ENCODE data around the gene ZNF467. TPM values are rescaled to one million over a fixed set of nuclear protein-coding genes. Genes with fewer than 3 reads are reported as not detected.
A peak's percentile ranks its signal among the peaks of the same experiment; 100 is the strongest.

ZNF467 gene
- total and polyA plus RNA-seq, 8 donors: 6.3 to 18.6 (median 8.8) TPM

DNA sequence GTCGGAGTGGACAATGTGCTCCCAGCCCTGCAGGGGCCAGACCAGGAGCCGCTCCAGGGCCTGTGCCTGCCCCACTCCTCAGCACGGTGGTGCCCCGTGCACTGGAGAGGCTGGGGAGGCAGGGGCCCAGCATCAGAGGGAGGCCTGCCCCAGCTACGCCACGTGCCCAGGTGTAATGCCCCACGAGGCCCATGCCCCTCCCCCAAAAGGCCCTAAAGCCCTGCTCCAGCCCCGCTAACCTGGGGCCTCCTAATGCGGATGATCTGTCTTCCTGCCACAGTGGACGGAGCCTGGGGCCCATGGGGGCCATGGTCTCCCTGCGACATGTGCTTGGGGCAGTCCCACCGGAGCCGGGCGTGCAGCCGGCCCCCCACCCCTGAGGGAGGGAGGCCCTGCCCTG, 41.1 kb upstream of the ZNF467 start:
- no peak for ATAC-seq
- no peak overlapping the region for H3K4me3 ChIP-seq
- no peaks in the 10 kb centered on the region for H3K9me3 ChIP-seq
- DNase-seq: peak in 1 of 6 donors; percentile 64
- H3K27ac ChIP-seq: no peak overlapping the region
- intact Hi-C loops (cut with DNase I): no loop called here
- H3K27me3 ChIP-seq: no peaks in the 10 kb centered on the region
- 68 to 82% methylated on average over 12 to 15 of the region's 15 CpGs for WGBS, 2 donors
- TF ChIP-seq, protein P1, sequence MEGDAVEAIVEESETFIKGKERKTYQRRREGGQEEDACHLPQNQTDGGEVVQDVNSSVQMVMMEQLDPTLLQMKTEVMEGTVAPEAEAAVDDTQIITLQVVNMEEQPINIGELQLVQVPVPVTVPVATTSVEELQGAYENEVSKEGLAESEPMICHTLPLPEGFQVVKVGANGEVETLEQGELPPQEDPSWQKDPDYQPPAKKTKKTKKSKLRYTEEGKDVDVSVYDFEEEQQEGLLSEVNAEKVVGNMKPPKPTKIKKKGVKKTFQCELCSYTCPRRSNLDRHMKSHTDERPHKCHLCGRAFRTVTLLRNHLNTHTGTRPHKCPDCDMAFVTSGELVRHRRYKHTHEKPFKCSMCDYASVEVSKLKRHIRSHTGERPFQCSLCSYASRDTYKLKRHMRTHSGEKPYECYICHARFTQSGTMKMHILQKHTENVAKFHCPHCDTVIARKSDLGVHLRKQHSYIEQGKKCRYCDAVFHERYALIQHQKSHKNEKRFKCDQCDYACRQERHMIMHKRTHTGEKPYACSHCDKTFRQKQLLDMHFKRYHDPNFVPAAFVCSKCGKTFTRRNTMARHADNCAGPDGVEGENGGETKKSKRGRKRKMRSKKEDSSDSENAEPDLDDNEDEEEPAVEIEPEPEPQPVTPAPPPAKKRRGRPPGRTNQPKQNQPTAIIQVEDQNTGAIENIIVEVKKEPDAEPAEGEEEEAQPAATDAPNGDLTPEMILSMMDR (IDR thresholded peaks at IDR 0.05): no peak
- H3K36me3 ChIP-seq: no peaks in the 10 kb centered on the region
- H3K4me1 ChIP-seq: no peaks in the 10 kb centered on the region
- FAIRE-seq: no peak

DNA sequence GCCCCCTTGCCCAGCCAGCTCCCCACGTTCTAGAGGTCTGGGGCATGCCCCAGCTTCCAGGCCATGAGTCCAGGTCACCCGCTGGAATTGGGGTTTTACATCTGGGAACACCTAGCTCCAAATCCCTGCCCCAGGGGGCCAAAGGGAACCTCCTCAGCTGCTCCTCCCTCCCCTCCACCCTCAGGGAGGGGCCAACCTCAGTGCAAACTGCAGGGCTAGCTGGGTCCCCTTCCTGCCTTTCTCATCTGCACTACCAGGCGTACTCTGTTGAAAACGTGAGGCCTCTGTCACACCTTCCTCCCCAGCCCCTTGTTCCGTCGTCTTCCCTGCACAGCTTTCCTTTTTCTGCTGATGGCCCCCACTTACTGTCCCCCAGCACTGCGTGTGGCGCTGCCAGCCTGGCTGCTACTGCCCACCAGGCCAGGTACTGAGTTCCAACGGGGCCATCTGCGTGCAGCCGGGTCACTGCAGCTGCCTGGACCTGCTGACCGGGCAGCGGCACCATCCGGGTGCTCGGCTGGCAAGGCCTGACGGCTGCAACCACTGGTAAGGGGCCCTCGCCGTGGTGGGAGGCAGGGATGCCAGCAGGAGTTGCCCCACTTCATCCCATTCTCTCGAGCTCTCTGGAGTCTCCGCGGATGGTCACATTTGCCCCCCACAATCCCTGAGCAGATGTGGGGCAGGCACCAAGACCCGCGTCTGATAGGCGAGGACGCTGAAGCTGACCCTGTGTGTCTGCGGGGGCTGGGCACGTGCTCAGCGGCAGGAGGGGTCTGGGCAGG, 40.1 kb upstream of the ZNF467 start:
- H3K4me3 ChIP-seq: no peak overlapping the region
- WGBS, 2 donors: 80 to 86% methylated on average over 27 to 28 of the region's 28 CpGs
- H3K9me3 ChIP-seq: no peaks in the 10 kb centered on the region
- peak in 1 of 6 donors; percentile 63 for DNase-seq
- TF ChIP-seq, protein P1 (IDR thresholded peaks at IDR 0.05): no peak
- H3K4me1 ChIP-seq: no peaks in the 10 kb centered on the region
- H3K36me3 ChIP-seq: no peaks in the 10 kb centered on the region
- FAIRE-seq: no peak
- ATAC-seq: no peak
- H3K27ac ChIP-seq: no peak overlapping the region
- no peaks in the 10 kb centered on the region for H3K27me3 ChIP-seq
- intact Hi-C loops (cut with DNase I): no loop called here

DNA sequence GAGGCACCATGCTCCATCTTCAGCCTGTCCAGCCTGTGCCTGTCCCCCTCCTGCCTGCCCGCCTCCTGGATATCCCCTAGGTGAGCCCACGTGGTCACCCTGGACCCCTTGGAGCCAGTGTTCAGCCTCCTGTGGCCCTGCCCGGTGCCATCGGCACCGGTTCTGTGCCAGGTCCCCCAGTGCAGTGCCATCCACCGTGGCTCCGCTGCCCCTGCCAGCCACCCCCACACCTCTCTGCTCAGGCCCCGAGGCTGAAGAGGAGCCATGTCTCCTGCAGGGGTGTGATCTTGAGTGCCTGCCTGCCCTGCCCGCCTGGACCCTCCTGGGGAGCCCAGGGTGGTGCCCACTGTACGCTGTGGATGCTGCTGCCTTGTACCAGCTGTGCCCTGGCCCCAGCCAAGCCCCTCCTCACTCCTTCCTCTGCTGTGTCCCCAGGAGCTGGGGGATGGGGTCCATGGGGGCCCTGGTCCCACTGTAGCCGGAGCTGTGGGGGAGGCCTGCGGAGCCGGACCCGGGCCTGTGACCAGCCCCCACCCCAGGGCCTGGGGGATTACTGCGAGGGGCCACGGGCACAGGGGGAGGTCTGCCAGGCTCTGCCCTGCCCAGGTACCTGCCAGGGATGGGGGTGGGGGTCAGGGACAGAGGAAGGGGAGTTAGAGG, 38.6 kb upstream of the ZNF467 start:
- Histone ChIP-seq H3K4me1 (no peaks in the 10 kb centered on the region), H3K27me3 (no peaks in the 10 kb centered on the region), H3K9me3 (no peaks in the 10 kb centered on the region), H3K36me3 (no peaks in the 10 kb centered on the region), H3K27ac (no peak overlapping the region), H3K4me3 (no peak overlapping the region)
- no peak for FAIRE-seq
- TF ChIP-seq, protein P1 (IDR thresholded peaks at IDR 0.05): no peak
- DNase-seq: peak in 1 of 6 donors; percentile 75
- ATAC-seq: no peak
- intact Hi-C loops (cut with DNase I): no loop called here
- 80 to 86% methylated on average over 14 to 16 of the region's 16 CpGs for WGBS, 2 donors

DNA sequence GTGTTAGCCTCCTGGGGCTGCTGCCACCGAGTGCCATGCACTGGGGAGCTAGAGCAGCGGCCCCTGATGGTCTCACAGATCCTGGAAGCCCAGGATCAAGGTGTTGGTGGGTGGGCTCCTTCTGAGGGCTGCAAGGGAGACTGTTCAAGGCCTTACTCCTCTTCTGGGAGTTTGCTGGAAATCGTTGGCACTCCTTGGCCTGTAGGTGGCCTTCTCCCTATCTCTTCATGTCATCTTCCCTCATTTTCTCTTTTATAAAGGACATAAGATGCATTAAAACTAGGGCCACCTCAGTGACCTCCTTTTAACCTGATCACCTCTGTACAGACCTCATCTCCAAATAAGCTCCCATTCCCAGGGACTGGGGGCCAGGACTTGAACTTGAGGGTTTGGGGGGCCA, 37.8 kb upstream of the ZNF467 start:
- Histone ChIP-seq H3K4me3 (no peak overlapping the region), H3K4me1 (no peaks in the 10 kb centered on the region), H3K9me3 (no peaks in the 10 kb centered on the region), H3K27ac (no peak overlapping the region), H3K36me3 (no peaks in the 10 kb centered on the region), H3K27me3 (no peaks in the 10 kb centered on the region)
- WGBS, 2 donors: 51 to 55% methylated on average over 3 of the region's 3 CpGs
- intact Hi-C loops (cut with DNase I): no loop called here
- FAIRE-seq (no peak), ATAC-seq (no peak), DNase-seq (peak in 1 of 6 donors; percentile 39)
- TF ChIP-seq, protein P1 (IDR thresholded peaks at IDR 0.05): no peak

DNA sequence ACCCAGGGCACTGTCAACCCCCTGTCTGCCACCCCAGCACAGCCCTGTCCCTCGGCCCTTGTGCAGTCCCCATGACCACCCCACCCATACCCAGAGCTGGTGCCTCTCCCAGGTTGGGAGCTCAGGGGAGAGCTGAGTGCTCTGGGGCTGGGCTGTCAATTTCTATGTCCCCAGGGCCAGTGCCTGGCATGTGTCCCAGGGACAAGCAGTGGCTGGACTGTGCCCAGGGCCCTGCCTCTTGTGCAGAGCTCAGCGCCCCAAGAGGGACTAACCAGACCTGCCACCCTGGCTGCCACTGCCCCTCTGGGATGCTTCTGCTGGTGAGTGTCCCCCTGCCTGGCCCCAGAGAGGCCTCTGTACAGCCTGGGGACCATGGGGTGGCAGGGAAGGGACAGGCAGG, 35.8 kb upstream of the ZNF467 start:
- intact Hi-C loops (cut with DNase I): no loop called here
- peak in 4 of 6 donors; percentile 37 to 69 (median 47) for DNase-seq
- Histone ChIP-seq H3K27me3 (no peaks in the 10 kb centered on the region), H3K4me3 (no peak overlapping the region), H3K27ac (no peak overlapping the region), H3K36me3 (no peaks in the 10 kb centered on the region), H3K9me3 (no peaks in the 10 kb centered on the region), H3K4me1 (no peaks in the 10 kb centered on the region)
- peak in 3 of 4 donors; percentile 15 to 94 (median 89) for ATAC-seq
- no peak for FAIRE-seq
- TF ChIP-seq, protein P1 (IDR thresholded peaks at IDR 0.05): no peak
- 29 to 32% methylated on average over 2 of the region's 2 CpGs for WGBS, 2 donors

Data from pancreas (tissue), 10 donors.